ENCODE measurements around the gene SLC6A2.

SLC6A2 gene

DNA sequence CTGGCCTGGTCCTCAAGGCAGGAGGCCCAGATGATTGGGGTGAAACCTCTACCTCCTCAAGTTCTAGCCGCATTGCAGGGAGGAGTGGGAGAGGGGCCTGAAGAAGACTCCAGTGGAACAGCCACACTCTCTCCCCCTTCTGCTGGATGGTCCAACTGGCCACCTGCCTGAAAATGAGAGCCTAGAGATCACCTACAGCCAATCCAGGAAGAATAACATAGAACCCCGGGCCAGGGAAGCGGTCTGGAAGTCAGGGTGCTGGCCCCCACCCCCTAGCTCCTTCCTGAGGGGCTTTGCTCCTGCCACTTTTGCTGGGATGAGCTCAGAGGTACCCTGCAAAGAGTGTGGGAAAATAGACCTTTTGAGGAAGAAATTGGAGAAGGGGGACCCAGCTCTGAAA, 1.8 kb downstream of the SLC6A2 start:
- Histone ChIP-seq H3K36me3 (replicated peaks; ENCODE audit: insufficient read depth, low read length) (no peaks in the 10 kb centered on the region), H3K9me2 (replicated peaks; ENCODE audit: insufficient read depth, low read length) (no peaks in the 10 kb centered on the region), H3K9ac (ENCODE audit: low read length) (no peak overlapping the region), H3K9me3 (replicated peaks; ENCODE audit: insufficient read depth, low read length) (no peaks in the 10 kb centered on the region), H4K20me1 (ENCODE audit: insufficient read depth, low read length) (no peaks in the 10 kb centered on the region), H3K4me1 (ENCODE audit: low read length) (no peaks in the 10 kb centered on the region), H3K27me3 (replicated peaks; ENCODE audit: insufficient read depth, low read length) (no peaks in the 10 kb centered on the region), H3F3A (ENCODE audit: insufficient read depth, low read length) (no peaks in the 10 kb centered on the region), H3K4me3 (ENCODE audit: low read length) (no peak overlapping the region), H3K79me2 (ENCODE audit: low read length) (no peaks in the 10 kb centered on the region), H2AFZ (ENCODE audit: low read length) (no peak overlapping the region), H3K27ac (ENCODE audit: low read length) (no peak overlapping the region), H3K4me2 (ENCODE audit: low read depth, low read length) (no peak overlapping the region)
- TF ChIP-seq, protein P1, sequence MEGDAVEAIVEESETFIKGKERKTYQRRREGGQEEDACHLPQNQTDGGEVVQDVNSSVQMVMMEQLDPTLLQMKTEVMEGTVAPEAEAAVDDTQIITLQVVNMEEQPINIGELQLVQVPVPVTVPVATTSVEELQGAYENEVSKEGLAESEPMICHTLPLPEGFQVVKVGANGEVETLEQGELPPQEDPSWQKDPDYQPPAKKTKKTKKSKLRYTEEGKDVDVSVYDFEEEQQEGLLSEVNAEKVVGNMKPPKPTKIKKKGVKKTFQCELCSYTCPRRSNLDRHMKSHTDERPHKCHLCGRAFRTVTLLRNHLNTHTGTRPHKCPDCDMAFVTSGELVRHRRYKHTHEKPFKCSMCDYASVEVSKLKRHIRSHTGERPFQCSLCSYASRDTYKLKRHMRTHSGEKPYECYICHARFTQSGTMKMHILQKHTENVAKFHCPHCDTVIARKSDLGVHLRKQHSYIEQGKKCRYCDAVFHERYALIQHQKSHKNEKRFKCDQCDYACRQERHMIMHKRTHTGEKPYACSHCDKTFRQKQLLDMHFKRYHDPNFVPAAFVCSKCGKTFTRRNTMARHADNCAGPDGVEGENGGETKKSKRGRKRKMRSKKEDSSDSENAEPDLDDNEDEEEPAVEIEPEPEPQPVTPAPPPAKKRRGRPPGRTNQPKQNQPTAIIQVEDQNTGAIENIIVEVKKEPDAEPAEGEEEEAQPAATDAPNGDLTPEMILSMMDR (IDR thresholded peaks at IDR 0.05; ENCODE audit: low read length): no peak
- TF ChIP-seq EZH2phosphoT487 (IDR thresholded peaks at IDR 0.05; ENCODE audit: low read length) (no peak), EZH2 (optimal IDR thresholded peaks at IDR 0.05; ENCODE audit: low read depth, low read length) (no peak)
- DNase-seq: no peak

DNA sequence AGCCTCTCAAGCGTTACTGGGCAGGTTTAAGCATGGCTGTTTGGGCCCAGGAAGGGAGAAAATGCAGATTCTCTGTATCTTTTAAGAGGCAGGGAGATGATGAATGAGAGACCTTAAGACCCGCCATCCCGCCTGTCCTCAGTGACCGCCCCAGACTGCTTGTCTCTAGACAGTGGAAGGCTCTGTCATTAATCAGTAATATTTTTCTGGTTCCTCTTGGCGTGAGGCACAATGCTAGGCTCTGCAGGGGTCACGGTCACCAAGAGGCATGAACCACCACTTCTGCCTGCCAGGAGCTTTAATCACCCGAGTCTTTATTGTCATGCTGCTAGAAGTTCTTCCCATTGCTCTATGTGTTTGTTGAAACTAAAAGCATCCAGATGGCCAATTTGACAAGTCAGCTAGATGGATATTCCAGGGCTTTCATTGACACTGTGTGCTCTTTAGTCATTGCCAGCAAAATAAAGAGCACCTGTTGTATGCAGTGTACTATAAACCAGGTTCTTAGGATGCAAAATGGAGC, 3.2 kb downstream of the SLC6A2 start:
- Histone ChIP-seq H3K4me2 (ENCODE audit: low read depth, low read length) (no peak overlapping the region), H3K9me2 (replicated peaks; ENCODE audit: insufficient read depth, low read length) (no peaks in the 10 kb centered on the region), H3K79me2 (ENCODE audit: low read length) (no peaks in the 10 kb centered on the region), H2AFZ (ENCODE audit: low read length) (no peak overlapping the region), H3K4me3 (ENCODE audit: low read length) (no peak overlapping the region), H3K9ac (ENCODE audit: low read length) (no peak overlapping the region), H3F3A (ENCODE audit: insufficient read depth, low read length) (no peaks in the 10 kb centered on the region), H4K20me1 (ENCODE audit: insufficient read depth, low read length) (no peaks in the 10 kb centered on the region), H3K4me1 (ENCODE audit: low read length) (no peaks in the 10 kb centered on the region), H3K36me3 (replicated peaks; ENCODE audit: insufficient read depth, low read length) (no peaks in the 10 kb centered on the region), H3K27ac (ENCODE audit: low read length) (no peak overlapping the region), H3K9me3 (replicated peaks; ENCODE audit: insufficient read depth, low read length) (no peaks in the 10 kb centered on the region), H3K27me3 (replicated peaks; ENCODE audit: insufficient read depth, low read length) (no peaks in the 10 kb centered on the region)
- TF ChIP-seq EZH2phosphoT487 (IDR thresholded peaks at IDR 0.05; ENCODE audit: low read length) (no peak), EZH2 (optimal IDR thresholded peaks at IDR 0.05; ENCODE audit: low read depth, low read length) (no peak)
- TF ChIP-seq, protein P1 (IDR thresholded peaks at IDR 0.05; ENCODE audit: low read length): no peak
- no peak for DNase-seq

DNA sequence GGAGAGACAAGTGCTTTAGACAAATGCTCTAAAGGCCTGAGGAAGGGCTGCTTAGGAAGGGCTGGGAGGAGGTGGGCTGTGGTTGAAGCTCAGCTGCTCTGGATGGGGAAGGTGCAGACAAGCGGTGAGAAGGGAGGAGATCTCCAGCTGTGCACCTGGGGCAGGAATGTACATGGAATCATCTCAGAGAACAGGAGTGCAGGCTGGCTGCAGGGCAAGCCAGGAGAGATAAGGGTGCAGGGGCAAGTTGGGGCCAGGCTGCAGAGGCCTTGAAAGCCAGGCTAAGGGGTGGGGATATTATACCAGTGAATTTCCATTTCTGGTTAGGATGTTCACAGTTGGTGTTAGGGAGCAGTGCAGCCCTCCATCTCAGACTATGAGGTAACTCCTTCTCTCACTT, 4.2 kb downstream of the SLC6A2 start:
- H4K20me1 ChIP-seq (ENCODE audit: insufficient read depth, low read length): no peaks in the 10 kb centered on the region
- H3K27ac ChIP-seq (ENCODE audit: low read length): no peak overlapping the region
- H3K9ac ChIP-seq (ENCODE audit: low read length): no peak overlapping the region
- H3K27me3 ChIP-seq (replicated peaks; ENCODE audit: insufficient read depth, low read length): no peaks in the 10 kb centered on the region
- no peak overlapping the region for H3K4me3 ChIP-seq (ENCODE audit: low read length)
- DNase-seq: no peak
- H2AFZ ChIP-seq (ENCODE audit: low read length): no peak overlapping the region
- no peaks in the 10 kb centered on the region for H3K9me3 ChIP-seq (replicated peaks; ENCODE audit: insufficient read depth, low read length)
- no peaks in the 10 kb centered on the region for H3K79me2 ChIP-seq (ENCODE audit: low read length)
- no peaks in the 10 kb centered on the region for H3K9me2 ChIP-seq (replicated peaks; ENCODE audit: insufficient read depth, low read length)
- H3K36me3 ChIP-seq (replicated peaks; ENCODE audit: insufficient read depth, low read length): no peaks in the 10 kb centered on the region
- H3K4me2 ChIP-seq (ENCODE audit: low read depth, low read length): no peak overlapping the region
- no peaks in the 10 kb centered on the region for H3K4me1 ChIP-seq (ENCODE audit: low read length)
- no peaks in the 10 kb centered on the region for H3F3A ChIP-seq (ENCODE audit: insufficient read depth, low read length)
- no peak for TF ChIP-seq EZH2 (optimal IDR thresholded peaks at IDR 0.05; ENCODE audit: low read depth, low read length)
- TF ChIP-seq EZH2phosphoT487 (IDR thresholded peaks at IDR 0.05; ENCODE audit: low read length): no peak
- TF ChIP-seq, protein P1 (IDR thresholded peaks at IDR 0.05; ENCODE audit: low read length): no peak
